ENCODE data around the gene CTNND2. TPM values are rescaled to one million over a fixed set of nuclear protein-coding genes. Genes with fewer than 3 reads are reported as not detected.

CTNND2 gene
- total and polyA plus RNA-seq, 10 donors = 0.93 to 51.0 (median 21.5) TPM

GRCh38 chr5:11273180-11273903, 630.9 kb downstream of the CTNND2 start:
- no peak for DNase-seq
- Histone ChIP-seq H3K36me3 (no peaks in the 10 kb centered on the region), H3K4me1 (no peaks in the 10 kb centered on the region), H3K27me3 (replicated peaks in 1 of 7) (no peaks in the 10 kb centered on the region), H3K27ac (no peak overlapping the region), H3K9me3 (no peaks in the 10 kb centered on the region), H3K4me3 (no peak overlapping the region)
- TF ChIP-seq, protein P1, sequence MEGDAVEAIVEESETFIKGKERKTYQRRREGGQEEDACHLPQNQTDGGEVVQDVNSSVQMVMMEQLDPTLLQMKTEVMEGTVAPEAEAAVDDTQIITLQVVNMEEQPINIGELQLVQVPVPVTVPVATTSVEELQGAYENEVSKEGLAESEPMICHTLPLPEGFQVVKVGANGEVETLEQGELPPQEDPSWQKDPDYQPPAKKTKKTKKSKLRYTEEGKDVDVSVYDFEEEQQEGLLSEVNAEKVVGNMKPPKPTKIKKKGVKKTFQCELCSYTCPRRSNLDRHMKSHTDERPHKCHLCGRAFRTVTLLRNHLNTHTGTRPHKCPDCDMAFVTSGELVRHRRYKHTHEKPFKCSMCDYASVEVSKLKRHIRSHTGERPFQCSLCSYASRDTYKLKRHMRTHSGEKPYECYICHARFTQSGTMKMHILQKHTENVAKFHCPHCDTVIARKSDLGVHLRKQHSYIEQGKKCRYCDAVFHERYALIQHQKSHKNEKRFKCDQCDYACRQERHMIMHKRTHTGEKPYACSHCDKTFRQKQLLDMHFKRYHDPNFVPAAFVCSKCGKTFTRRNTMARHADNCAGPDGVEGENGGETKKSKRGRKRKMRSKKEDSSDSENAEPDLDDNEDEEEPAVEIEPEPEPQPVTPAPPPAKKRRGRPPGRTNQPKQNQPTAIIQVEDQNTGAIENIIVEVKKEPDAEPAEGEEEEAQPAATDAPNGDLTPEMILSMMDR (IDR thresholded peaks at IDR 0.05 in 8 of 11, conservative IDR thresholded peaks at IDR 0.05 in 3 of 11) = no peak
- TF ChIP-seq POLR2A (IDR thresholded peaks at IDR 0.05) (no peak), POLR2AphosphoS5 (IDR thresholded peaks at IDR 0.05) (no peak)
- WGBS, 5 donors = 75 to 95% (median 84%) methylated on average over 11 of the region's 11 CpGs
- intact Hi-C loops (cut with DNase I; ENCODE audit: low total_unique reads) = no loop called here

- Histone ChIP-seq H3K9me3 (no peaks in the 10 kb centered on the region), H3K36me3 (no peaks in the 10 kb centered on the region), H3K27me3 (replicated peaks in 1 of 7) (no peaks in the 10 kb centered on the region), H3K4me3 (no peak overlapping the region), H3K4me1 (no peaks in the 10 kb centered on the region), H3K27ac (no peak overlapping the region)
- 87 to 93% (median 91%) methylated on average over 3 of the region's 3 CpGs for WGBS, 5 donors
- TF ChIP-seq POLR2AphosphoS5 (IDR thresholded peaks at IDR 0.05) = no peak
- no peak for TF ChIP-seq POLR2A (IDR thresholded peaks at IDR 0.05)
- TF ChIP-seq, protein P1 (IDR thresholded peaks at IDR 0.05 in 8 of 11, conservative IDR thresholded peaks at IDR 0.05 in 3 of 11) = no peak
- intact Hi-C loops (cut with DNase I; ENCODE audit: low total_unique reads) = loop anchor here (10.0 kb wide), 1 partner anchor 225 kb away; no protein-coding TSS in a partner anchor
- no peak for DNase-seq
These were observed 634.7 kb downstream of the CTNND2 start for GRCh38 chr5:11269515-11269914.

DNA sequence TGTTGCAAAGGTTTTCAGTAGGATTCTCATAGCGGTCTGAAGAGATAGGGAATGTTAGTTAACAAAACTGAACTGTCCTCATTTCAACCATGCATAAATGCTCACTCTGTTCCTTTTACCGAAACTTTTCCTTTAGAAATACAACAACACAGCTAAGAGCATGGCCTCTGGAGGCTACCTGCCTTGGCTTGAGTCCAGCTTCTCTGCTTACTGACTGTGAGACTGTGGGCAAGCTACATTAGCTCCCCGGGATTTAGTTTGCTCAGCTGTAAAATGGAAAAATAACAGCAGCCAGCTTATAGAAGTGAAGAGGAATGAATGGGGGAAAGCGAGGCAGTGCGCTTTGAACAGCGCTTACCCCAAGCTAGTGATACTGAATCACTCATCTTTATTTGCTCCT, 635.4 kb downstream of the CTNND2 start:
- H3K36me3 ChIP-seq = no peaks in the 10 kb centered on the region
- TF ChIP-seq POLR2A (IDR thresholded peaks at IDR 0.05) = no peak
- no peak for TF ChIP-seq POLR2AphosphoS5 (IDR thresholded peaks at IDR 0.05)
- TF ChIP-seq, protein P1 (IDR thresholded peaks at IDR 0.05 in 8 of 11, conservative IDR thresholded peaks at IDR 0.05 in 3 of 11) = no peak
- no peak overlapping the region for H3K4me3 ChIP-seq
- WGBS, 5 donors = 91 to 98% (median 94%) methylated on average over 6 of the region's 6 CpGs
- no peak overlapping the region for H3K27ac ChIP-seq
- no peaks in the 10 kb centered on the region for H3K27me3 ChIP-seq (replicated peaks in 1 of 7)
- intact Hi-C loops (cut with DNase I; ENCODE audit: low total_unique reads) = loop anchor here (10.0 kb wide), 1 partner anchor 226 kb away; no protein-coding TSS in a partner anchor
- no peak for DNase-seq
- no peaks in the 10 kb centered on the region for H3K4me1 ChIP-seq
- no peaks in the 10 kb centered on the region for H3K9me3 ChIP-seq

DNA sequence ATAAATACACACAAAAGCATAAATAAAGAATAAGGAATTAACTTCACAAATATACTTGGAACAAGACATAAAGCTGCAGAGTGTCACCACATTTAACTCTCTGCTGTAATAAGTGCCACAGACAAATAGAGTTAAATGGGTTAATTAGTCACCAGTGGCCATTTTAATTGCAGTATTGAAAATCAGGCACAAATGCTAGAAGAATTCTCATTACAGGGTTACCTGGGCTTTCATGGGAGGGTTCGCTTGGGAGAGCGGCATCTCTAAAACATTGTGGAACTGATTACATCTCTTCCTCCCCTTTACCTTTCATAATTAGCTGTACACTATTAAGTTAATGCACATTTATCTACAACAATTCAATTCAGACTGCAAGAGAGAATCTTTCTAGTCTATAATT, 637.9 kb downstream of the CTNND2 start:
- H3K27ac ChIP-seq = no peak overlapping the region
- H3K36me3 ChIP-seq = no peaks in the 10 kb centered on the region
- no peaks in the 10 kb centered on the region for H3K9me3 ChIP-seq
- intact Hi-C loops (cut with DNase I; ENCODE audit: low total_unique reads) = loop anchor here (10.0 kb wide), 1 partner anchor 228 kb away; no protein-coding TSS in a partner anchor
- H3K27me3 ChIP-seq (replicated peaks in 1 of 7) = no peaks in the 10 kb centered on the region
- DNase-seq = no peak
- H3K4me1 ChIP-seq = no peaks in the 10 kb centered on the region
- 95 to 99% (median 98%) methylated on average over 2 of the region's 2 CpGs for WGBS, 5 donors
- TF ChIP-seq, protein P1 (IDR thresholded peaks at IDR 0.05 in 8 of 11, conservative IDR thresholded peaks at IDR 0.05 in 3 of 11) = no peak
- TF ChIP-seq POLR2AphosphoS5 (IDR thresholded peaks at IDR 0.05) (no peak), POLR2A (IDR thresholded peaks at IDR 0.05) (no peak)
- H3K4me3 ChIP-seq = no peak overlapping the region
